GM04504 (cell line): ENCODE data around the gene ADGRG6.

Source experiments
- DNase-seq: peaks from one replicate; pipeline ENCODE4 v3.0.0-alpha.2; 2012; ENCODE audit warnings: low read depth

Gene ADGRG6

DNA sequence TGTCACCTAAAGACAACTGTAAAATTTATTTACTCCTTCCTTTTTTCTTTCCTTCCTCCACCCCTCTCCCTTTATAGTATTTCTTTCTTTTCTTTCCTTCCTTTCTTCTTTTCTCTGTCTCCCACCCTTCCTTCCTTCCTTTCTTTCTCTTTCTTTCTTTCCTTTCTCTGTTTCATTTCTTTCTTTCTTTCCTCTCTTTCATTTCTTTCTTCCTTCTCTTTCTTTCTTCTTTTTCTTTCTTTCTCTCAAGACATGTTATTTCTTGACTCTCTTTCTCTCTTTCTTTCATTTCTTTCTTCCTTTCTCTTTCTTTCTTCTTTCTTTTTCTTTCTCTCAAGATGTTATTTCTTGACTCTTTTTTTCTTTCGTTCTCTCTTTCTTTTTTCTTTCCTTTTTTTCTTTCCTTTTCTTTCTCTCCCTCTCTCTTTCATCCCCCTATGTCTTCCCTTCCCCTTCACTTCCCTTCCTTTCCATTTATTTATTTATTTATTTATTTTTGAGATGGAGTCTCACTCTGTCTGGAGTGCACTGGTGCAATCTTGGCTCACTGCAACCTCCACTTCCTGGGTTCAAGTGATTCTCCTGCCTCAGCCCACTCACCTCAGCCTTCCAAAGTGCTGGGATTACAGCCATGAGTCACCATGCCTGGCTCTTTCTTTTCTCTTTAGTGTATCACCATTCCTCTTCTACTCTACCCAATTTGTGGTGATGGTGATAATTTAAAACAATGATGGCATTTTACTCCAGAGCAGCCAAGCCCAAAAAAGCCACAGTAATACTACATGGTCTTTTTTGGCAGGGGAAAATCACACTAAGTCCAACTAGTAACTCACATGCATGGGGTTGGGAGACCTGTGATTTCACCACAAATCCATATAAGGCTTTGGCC is 188.2 kb downstream of the ADGRG6 start:
- no peak for DNase-seq
